NOMO-1 treated with DMSO at 0.1 percent for 48 hours (cell line): Measurements from ENCODE around the gene ODAD4.

Experiments
- DNase-seq: peaks from one replicate; lab custom pipeline; 2025; ENCODE audit not compliant: unreplicated experiment; lab: John Stamatoyannopoulos, UW

ODAD4 gene

DNA sequence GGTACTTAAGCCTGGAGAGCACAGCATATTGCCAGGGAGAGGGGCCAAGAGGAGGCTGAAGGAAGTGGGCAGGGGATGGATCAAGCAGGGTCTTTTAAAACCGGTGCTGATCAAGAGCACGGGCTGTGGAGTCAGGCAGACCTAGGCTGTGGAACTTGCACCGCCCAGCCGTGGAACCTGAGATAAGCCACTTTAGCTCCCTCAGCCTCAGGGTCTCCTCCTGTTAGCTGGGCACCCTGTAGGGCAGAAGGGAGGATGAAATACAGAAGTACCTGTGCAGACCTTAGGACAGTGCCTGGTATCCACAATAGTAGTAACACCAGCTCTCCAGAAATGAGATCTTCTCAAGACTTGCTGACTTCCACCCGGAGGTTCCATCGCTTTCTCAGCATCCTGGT lies 9.3 kb downstream of the ODAD4 start:
- no peak for DNase-seq

- DNase-seq: no peak
Observed at GRCh38 chr17:41941168-41941567, 10.8 kb downstream of the ODAD4 start.

GRCh38 chr17:41942626-41943373 lies 12.4 kb downstream of the ODAD4 start:
- no peak for DNase-seq

GRCh38 chr17:41943492-41943891 lies 13.1 kb downstream of the ODAD4 start:
- no peak for DNase-seq

DNA sequence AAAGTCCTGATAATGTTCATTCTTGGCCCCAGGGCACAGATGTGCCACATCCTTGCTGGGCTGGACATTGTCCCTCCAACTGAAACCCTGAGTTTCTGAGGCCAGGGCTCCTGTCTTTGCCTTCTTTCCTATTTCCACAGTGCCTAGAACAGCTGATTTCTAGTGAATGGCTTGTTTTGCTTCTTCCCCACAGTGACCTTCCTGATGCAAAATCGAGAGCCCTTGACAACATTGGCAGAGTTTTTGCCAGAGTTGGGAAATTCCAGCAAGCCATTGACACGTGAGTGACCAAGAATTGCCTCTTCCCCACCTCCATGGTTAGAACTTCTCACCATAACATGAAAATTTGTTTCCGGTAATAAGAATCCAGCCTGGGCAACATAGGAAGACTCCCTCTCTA lies 14.5 kb downstream of the ODAD4 start:
- DNase-seq: no peak

- no peak for DNase-seq
Observed at GRCh38 chr17:41948762-41949460, 18.5 kb downstream of the ODAD4 start.

GRCh38 chr17:41956522-41956921 lies 26.1 kb downstream of the ODAD4 start:
- DNase-seq: no peak

GRCh38 chr17:41957031-41957868 lies 26.8 kb downstream of the ODAD4 start:
- peak; percentile 37 for DNase-seq

GRCh38 chr17:41957869-41958439 lies 27.5 kb downstream of the ODAD4 start:
- no peak for DNase-seq

DNA sequence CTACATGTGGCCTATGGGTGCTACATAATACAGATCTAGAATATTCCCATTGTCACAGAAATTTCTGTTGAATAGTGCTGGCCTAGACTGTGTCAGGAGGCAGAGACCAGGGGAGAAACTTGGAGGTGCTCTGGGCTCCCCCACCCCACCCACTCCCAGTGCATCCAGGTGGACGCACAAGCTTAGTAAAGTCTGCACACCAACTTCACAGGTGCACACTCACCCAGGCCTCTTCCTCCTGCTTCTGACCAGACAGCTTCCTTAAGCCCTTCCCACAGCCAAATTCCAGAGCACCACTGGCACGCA lies 28.6 kb downstream of the ODAD4 start:
- no peak for DNase-seq

GRCh38 chr17:41959336-41960095 lies 29.1 kb downstream of the ODAD4 start:
- DNase-seq: peak; percentile 60

- no peak for DNase-seq
Observed at GRCh38 chr17:41962111-41962510, 31.7 kb downstream of the ODAD4 start.

GRCh38 chr17:41962768-41963434 lies 32.5 kb downstream of the ODAD4 start:
- DNase-seq: peak; percentile 53

DNA sequence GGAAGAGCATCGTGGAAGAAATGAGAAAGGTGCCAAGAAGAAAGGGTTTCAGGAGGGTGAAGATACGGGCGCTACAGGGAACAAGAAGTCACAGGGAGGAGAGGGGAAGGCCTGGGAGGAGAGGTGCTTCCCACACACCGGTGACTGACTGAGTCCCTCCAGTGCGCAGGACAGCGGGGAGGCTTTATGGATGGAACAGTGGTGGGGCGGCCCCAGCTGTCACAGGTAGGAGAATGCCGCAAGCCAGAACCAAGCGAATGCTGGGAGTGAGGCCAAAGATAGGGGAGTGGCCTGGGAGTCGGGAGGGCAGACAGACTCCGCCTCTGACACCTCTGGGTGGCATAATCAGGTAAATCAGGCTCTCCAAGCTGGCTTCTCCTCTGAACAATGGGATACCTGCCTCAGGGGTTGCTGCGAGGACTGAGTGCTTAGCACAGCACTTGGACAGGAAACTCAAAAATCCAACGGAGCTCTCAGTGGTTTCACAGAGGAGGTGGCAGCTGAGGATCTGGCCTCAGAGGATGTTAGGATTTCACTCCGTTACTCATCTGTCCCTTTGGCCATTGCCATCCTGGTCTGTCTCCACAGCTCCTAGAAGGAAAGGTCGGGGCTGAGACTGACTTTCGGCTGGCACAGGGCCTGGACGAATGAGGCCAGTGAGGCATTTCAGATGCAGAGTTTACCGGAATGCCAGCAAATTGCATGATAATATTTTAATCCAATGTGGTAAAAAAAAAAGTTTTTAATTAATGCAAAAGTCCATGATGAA lies 35.5 kb downstream of the ODAD4 start:
- no peak for DNase-seq

GRCh38 chr17:41966463-41967140 lies 36.2 kb downstream of the ODAD4 start, which contains the start of gene CNP:
Gene CNP (plus strand): TSS chr17:41966795. CDS start chr17:41966885, 90 bp downstream.
- DNase-seq: peak; percentile 83

DNA sequence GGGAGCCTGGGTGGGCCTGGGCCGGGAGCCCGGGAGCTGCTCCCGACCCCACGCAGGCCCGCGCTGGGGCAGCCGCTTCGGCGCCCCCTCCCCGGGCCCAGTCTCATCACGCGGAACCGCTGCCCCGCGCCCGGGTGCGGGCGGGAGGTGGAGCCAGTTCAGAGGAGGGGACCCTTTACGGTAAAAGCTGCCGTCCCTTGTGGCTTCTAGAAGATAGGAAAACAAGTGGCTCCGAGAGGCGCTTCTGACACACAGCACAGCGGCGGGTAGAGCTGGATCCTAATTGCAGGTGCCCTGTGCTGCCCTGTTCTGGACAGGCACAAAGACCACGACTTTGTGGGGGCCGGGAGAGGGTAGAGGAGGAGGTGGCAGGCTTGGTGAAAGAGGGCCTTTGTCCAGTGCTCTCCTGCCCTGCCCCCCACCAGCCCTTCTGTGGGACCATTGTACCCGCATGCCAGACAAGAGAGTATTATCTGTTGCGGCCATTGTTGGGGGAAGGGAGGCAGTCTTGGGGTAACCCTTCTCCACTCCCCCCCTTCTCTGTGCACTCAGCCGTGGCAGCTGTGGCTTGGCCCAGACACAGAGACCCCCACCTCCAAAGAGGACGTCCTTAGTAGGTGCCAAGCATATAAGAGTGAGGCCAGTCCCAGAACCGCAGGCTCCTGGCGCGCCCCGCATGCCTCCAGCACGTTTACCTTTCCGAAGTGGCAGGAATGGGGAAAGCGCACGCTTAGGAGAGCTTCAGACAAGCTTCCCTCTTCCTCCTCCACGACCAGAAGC lies 36.9 kb downstream of the ODAD4 start:
- peak; percentile 28 for DNase-seq

- DNase-seq: no peak
Observed at GRCh38 chr17:41967921-41968578, 37.6 kb downstream of the ODAD4 start.

- no peak for DNase-seq
Observed at GRCh38 chr17:41968676-41969075, 38.3 kb downstream of the ODAD4 start.
